Stomach (tissue), 4 donors: ENCODE results near the gene PECR.

ENCODE experiments used
- EP300 ChIP-seq: sonication (generic); formaldehyde crosslinking; IDR thresholded peaks from one replicate; pipeline ENCODE4 v1.6.1; 2017; ENCODE audit warnings: antibody characterized with exemption
- POLR2A ChIP-seq, 4 donors: fragments of 450-650 bp; IDR thresholded peaks; one replicate each; pipeline ENCODE4 v1.6.1; 2016; ENCODE audit warnings: antibody characterized with exemption in 4 of 4, control low read depth in 2 of 4, mild to moderate bottlenecking in 1 of 4, moderate library complexity in 1 of 4
- TF ChIP-seq, protein P1 (sequence below), 7 experiments: fragments of 450-650 bp in 4 of 7; fragments of 200-600 bp in 3 of 7; sonication (generic) in 3 of 7; IDR thresholded peaks; one replicate each; pipeline ENCODE4 v1.5.1; 2016 to 2019; ENCODE audit warnings: antibody characterized with exemption in 7 of 7, control low read depth in 2 of 7, mild to moderate bottlenecking in 1 of 7

- TF ChIP-seq EP300, result no peak
- TF ChIP-seq, protein P1, sequence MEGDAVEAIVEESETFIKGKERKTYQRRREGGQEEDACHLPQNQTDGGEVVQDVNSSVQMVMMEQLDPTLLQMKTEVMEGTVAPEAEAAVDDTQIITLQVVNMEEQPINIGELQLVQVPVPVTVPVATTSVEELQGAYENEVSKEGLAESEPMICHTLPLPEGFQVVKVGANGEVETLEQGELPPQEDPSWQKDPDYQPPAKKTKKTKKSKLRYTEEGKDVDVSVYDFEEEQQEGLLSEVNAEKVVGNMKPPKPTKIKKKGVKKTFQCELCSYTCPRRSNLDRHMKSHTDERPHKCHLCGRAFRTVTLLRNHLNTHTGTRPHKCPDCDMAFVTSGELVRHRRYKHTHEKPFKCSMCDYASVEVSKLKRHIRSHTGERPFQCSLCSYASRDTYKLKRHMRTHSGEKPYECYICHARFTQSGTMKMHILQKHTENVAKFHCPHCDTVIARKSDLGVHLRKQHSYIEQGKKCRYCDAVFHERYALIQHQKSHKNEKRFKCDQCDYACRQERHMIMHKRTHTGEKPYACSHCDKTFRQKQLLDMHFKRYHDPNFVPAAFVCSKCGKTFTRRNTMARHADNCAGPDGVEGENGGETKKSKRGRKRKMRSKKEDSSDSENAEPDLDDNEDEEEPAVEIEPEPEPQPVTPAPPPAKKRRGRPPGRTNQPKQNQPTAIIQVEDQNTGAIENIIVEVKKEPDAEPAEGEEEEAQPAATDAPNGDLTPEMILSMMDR (IDR thresholded peaks at IDR 0.05), result peak in 4 of 7 experiments; percentile 23 to 73 (median 71)
- TF ChIP-seq POLR2A (IDR thresholded peaks at IDR 0.05), result no peak
These were observed 68.3 kb downstream of the PECR start, which contains the start of gene MREG for GRCh38 chr2:216013080-216013909.
